GM19438 (cell line): ENCODE data around the gene PCTP.

Experiments
- ATAC-seq: cut with Tn5 transposase; IDR thresholded peaks from one replicate; pipeline ENCODE4 v1.9.1; 2021; ENCODE audit warnings: low read depth; ENCODE audit not compliant: unreplicated experiment

Gene PCTP

GRCh38 chr17:55751720-55752250 is 934 bp downstream of the PCTP start:
- no peak for ATAC-seq

DNA sequence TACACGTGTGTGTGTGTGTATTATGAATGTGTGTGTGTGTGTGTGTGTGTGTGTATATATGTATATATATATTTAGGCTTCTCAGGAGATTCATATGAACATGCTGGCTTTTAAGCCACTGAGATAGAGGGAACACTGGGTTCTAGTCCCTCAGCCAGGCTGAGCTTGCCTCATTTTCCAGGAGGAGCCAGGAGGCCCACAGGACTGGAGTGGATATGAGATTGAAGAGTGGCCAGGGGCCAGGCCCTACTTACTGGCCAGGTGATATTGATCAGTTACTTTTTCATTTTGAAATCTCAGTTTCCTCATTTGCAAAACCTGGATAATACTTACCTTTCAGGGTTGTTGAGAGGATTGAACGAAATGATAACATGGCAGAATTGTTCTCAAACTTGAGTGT is 5.8 kb downstream of the PCTP start:
- no peak for ATAC-seq

- ATAC-seq = peak; percentile 72
These were observed 6.8 kb downstream of the PCTP start for GRCh38 chr17:55757659-55758058.

- no peak for ATAC-seq
These were observed 7.3 kb downstream of the PCTP start for GRCh38 chr17:55758171-55758570.

- no peak for ATAC-seq
These were observed 9.9 kb downstream of the PCTP start for GRCh38 chr17:55760643-55761355.

DNA sequence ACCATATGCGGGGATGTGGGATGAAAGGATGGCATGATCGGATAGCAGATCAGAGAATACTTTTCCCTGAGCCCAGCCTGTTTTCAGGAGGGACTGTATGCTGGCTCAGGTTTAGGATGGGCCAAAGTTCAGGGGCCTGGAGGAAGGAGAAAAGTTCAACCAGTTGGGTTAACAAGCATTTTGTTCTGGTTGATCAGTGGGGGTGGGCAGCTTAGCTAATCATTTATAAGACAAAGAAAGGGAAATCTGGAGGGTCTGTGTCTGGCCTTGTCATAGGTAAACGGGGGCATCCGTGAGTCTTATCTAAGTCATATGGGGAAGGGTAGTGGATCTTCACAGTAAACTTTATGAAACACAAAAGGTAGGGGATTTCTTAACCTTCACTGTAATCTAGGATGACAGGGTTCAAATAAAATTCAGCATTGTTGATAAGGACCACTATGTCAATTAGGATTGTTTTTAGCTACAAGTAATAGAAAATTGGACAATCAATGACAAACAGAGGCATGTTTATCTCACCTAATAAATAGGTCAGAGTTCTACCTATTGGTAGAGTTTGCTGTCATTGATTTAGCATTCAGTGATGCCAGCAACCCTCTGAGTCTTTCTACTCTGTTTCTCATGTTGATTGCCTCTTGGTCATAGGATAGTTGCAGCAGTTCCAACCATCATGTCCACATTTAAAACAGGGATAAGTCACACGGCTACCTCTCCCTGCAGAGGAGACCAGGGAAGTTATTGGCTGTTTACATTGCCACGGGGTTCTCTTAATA is 11.4 kb downstream of the PCTP start:
- ATAC-seq = no peak

- no peak for ATAC-seq
These were observed 13.0 kb downstream of the PCTP start for GRCh38 chr17:55763856-55764255.

GRCh38 chr17:55764610-55765009 is 13.8 kb downstream of the PCTP start:
- no peak for ATAC-seq

DNA sequence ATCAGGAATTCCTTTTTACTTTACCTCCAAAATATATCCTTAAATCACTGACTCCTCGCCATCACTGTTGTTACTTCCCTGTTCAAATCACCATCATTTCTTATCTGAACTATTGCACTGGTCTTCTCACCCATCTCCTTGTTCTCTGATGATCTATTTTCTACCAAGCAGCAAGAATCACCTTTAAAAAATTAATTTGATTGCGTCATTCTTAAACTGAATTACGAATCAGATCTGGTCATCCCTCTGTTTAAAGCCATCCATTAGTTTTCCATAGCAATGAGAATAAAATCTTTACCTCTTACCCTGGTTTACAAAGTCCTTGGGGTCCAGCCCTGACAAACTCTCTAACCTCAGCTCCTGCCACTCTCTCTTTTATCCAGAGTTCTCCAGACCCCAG is 14.6 kb downstream of the PCTP start:
- ATAC-seq = no peak

GRCh38 chr17:55768936-55769624 is 18.2 kb downstream of the PCTP start:
- no peak for ATAC-seq

- ATAC-seq = no peak
These were observed 18.8 kb downstream of the PCTP start for GRCh38 chr17:55769625-55770000.

DNA sequence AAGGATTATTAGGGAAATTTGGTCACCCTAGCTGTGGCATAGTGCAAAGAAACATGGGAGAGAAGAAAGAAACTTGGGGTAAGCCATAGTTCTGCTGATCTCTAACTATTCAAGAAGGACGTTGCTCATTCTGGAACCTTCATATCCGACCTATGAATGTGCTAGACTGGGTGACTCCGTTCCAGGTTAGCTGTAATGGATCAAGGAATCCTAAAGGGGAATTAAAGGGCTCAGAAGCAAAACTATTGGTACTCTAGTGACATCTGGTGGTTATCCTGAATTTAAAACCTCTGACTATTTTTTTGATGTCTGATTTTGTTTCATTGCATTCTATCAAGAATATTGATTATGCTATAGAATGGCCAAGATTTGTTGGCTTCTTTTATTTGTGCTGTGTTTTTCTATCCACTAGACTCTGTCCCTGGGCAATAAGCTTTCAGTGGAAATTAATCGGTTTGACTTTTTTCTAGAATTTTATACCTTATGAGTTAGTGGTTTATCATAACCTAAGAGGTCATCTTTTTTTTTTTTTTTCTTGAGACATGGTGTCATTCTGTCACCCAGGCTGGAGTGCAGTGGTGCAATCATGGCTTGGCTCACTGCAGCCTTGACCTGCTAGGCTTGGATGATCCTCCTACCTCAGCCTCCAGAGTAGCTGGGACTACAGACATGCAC is 19.5 kb downstream of the PCTP start:
- ATAC-seq = no peak

DNA sequence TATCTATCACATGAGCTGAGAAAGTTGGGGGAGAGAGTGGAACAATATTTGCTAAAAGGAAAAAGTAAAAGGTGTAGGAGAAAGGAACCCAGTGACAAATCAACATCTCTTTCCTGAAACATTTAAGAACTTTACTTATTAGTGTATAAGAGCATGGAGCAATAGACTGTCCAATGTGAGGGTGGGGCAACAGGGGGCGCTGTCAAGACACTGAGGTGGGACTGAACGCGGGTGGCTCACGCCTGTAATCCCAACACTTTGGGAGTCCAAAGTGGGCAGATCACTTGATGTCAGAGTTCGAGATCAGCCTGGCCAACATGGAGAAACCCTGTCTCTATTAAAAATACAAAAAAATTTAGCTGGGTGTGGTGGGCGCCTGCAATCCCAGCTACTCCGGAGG is 21.2 kb downstream of the PCTP start:
- ATAC-seq = no peak

GRCh38 chr17:55773671-55774070 is 22.8 kb downstream of the PCTP start:
- no peak for ATAC-seq

GRCh38 chr17:55774846-55775271 is 24.0 kb downstream of the PCTP start:
- no peak for ATAC-seq

GRCh38 chr17:55776271-55776670 is 25.4 kb downstream of the PCTP start:
- ATAC-seq = no peak

GRCh38 chr17:55777471-55777971 is 26.7 kb downstream of the PCTP start:
- no peak for ATAC-seq

DNA sequence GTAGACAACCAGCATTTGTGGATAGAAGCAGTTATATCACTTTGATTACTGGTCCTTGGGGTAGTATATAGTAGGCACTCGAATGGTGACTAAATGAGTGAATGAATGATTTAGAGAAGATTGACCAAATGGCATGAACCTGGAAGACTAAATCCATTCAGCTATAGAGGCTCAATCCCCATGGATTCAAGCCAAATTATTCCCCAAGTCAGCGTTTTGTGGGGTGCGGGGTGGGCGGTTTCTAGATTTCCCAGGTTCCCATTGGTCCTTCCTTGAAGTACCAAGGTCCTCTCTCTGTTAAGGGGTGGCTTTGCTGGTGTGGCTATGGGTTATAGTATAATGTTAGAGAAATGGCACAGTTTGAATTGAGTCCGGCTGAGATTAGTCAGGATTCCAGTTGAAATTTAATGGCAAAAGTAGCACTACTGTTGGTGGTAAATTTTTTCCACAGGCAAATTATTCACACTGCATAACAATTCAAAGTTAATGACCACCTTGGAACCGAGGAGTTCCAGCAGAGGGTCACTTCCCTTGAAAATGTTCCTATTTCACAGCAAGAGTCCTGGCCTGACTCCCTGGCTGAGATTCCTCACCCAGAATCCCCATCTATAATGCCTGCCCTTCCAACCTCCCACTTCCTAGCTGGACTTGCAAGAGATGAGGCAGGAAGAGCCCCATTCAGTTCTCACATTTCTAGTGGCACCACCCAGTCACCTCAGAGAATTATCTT is 27.7 kb downstream of the PCTP start:
- no peak for ATAC-seq

DNA sequence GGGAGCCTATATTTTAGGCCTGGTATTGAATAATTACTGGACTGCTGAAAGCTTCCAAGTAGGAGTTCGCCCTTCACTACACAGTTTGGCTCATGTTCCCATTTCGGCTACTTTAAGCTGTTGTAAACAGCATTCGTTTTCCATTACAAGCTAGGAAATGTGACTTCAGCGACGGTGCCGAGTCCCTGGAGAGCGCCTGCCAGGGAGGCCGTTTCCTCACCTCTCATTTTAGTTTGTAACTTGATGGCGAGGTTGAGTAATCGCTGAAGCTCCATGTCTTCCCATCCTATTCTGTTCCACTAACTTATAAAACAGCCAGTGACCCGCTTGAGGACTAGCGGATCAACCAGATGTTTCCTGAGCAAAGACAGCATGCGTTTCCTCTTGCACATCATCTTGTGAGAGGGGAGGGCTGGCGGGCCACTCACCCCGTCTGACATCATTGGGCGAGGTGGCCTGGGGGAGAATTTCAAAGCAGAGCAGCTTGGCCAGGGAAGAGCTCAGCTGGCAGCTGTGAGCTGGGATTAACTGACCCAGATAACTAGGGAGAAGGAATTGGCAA is 32.9 kb downstream of the PCTP start:
- no peak for ATAC-seq

DNA sequence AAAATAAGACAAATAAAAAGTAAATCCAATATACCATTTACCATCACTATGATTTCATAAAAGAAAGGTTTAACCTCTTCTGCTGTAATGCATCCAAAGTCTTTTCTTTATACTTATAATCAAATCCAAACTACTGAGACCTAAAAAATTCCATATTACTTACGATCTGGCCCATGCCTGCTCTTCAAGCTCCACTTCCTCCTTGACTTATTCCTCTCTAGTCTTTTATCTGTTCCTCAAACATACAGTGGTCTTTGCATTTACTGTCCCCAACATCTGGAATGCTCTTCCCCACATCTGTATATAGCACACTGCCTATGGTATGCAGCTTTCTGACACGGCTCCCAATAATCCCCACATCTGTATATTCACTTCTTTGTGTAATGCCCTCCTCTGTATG is 33.8 kb downstream of the PCTP start:
- ATAC-seq = no peak
